A549 (cell line): ENCODE data around the gene HHLA2. TPM values are rescaled to one million over a fixed set of nuclear protein-coding genes. Genes with fewer than 3 reads are reported as not detected.
A peak's percentile ranks its signal among the peaks of the same experiment; 100 is the strongest.

Experiments used
- ATAC-seq, 2 experiments: fragments of 200-7000 bp in 1 of 2; fragments of >200 bp in 1 of 2; cut with Nextera tagmentation in 1 of 2; cut with Tn5 transposase in 1 of 2; 3 replicates each; pipeline versions ENCODE4 v1.8.0 to v1.9.1; 2018 to 2020; ENCODE audit warnings: mild to moderate bottlenecking in 1 of 2, moderate library complexity in 1 of 2
- CTCF ChIA-PET: fragments of 300-600 bp; sonication (Branson Sonifier 250); formaldehyde crosslinking; extraction: SDS; loops from one replicate; lab custom pipeline; 2021; ENCODE audit warnings: antibody characterized with exemption, inconsistent platforms; lab: Yijun Ruan, JAX
- POLR2A ChIA-PET: fragments of 350-600 bp; formaldehyde crosslinking; extraction: SDS; loops from one replicate; lab custom pipeline; 2021; ENCODE audit warnings: antibody characterized with exemption, inconsistent platforms; lab: Yijun Ruan, JAX
- DNase-seq, 2 experiments: peaks; one replicate each; pipeline versions ENCODE4 v3.0.0 to v3.0.0-alpha.2; 2011 to 2016; ENCODE audit warnings: low read depth in 1 of 2, low spot score in 1 of 2
- FAIRE-seq: peaks from 2 replicates; lab custom pipeline; 2011; peaks lifted over from hg19 to GRCh38; lab: Jason Lieb, UNC
- H3K27ac ChIP-seq, 2 experiments: fragments of >200 bp; sonication (Bioruptor Twin); formaldehyde crosslinking; 3 replicates each; pipeline ENCODE4 v1.5.1; 2016 to 2017
- H3K4me1 ChIP-seq: fragments of >200 bp; sonication (Bioruptor Twin); formaldehyde crosslinking; 3 replicates; pipeline ENCODE4 v1.6.1; 2016
- H3K4me2 ChIP-seq: fragments of >200 bp; sonication (Bioruptor Twin); formaldehyde crosslinking; 3 replicates; pipeline ENCODE4 v1.6.1; 2016
- H3K4me3 ChIP-seq: fragments of >200 bp; sonication (Bioruptor Twin); formaldehyde crosslinking; 3 replicates; pipeline ENCODE4 v1.5.1; 2016
- H3K9me3 ChIP-seq: fragments of >200 bp; sonication (Bioruptor Twin); formaldehyde crosslinking; 3 replicates; pipeline ENCODE4 v1.6.1; 2016
- CHD4 ChIP-seq: fragments of 200-600 bp; sonication (generic); IDR thresholded peaks from 2 replicates; pipeline ENCODE4 v1.6.1; 2016; ENCODE audit warnings: antibody characterized with exemption, mild to moderate bottlenecking, borderline replicate concordance
- EP300 ChIP-seq, 2 experiments: fragments of >200 bp; sonication (Bioruptor Twin); formaldehyde crosslinking; IDR thresholded peaks; 2 replicates in 1 of 2; 3 replicates in 1 of 2; pipeline ENCODE4 v1.6.1; 2016 to 2017
- FOSL2 ChIP-seq, 2 experiments: fragments of 450-650 bp in 1 of 2; fragments of >200 bp in 1 of 2; sonication (Bioruptor Twin) in 1 of 2; formaldehyde crosslinking; IDR thresholded peaks; 2 replicates each; pipeline versions ENCODE4 v1.5.0 to v1.6.1; 2016 to 2020; ENCODE audit warnings: mild to moderate bottlenecking in 1 of 2, moderate library complexity in 1 of 2
- GATA3 ChIP-seq: IDR thresholded peaks from 2 replicates; pipeline ENCODE4 v1.6.1; 2012; ENCODE audit warnings: borderline replicate concordance
- HEYL ChIP-seq: fragments of 250-450 bp; sonication (Bioruptor Pico); IDR thresholded peaks from 2 replicates; pipeline ENCODE4 v1.8.0; 2021; ENCODE audit warnings: mild to moderate bottlenecking, moderate library complexity
- HOXB5 ChIP-seq: fragments of 250-450 bp; sonication (Bioruptor Pico); IDR thresholded peaks from 2 replicates; pipeline ENCODE4 v1.5.0; 2020; ENCODE audit warnings: mild to moderate bottlenecking, moderate library complexity
- JUN ChIP-seq, 2 experiments: fragments of >200 bp; sonication (Bioruptor Twin); formaldehyde crosslinking; IDR thresholded peaks; 2 replicates in 1 of 2; 3 replicates in 1 of 2; pipeline ENCODE4 v1.6.1; 2016 to 2017
- JUNB ChIP-seq: fragments of >200 bp; sonication (Bioruptor Twin); formaldehyde crosslinking; IDR thresholded peaks from 2 replicates; pipeline ENCODE4 v1.6.1; 2016
- KDM1A ChIP-seq: fragments of 200-600 bp; sonication (generic); IDR thresholded peaks from 2 replicates; pipeline ENCODE4 v1.6.1; 2016; ENCODE audit warnings: low read depth, mild to moderate bottlenecking
- MAFK ChIP-seq: fragments of 450-650 bp; IDR thresholded peaks from 2 replicates; pipeline ENCODE4 v1.6.1; 2014; ENCODE audit not compliant: partially characterized antibody
- MYC ChIP-seq: IDR thresholded peaks from 2 replicates; pipeline ENCODE4 v1.6.1; 2012; ENCODE audit warnings: mild to moderate bottlenecking, inconsistent platforms, low read length, improper control_type of control experiment, borderline replicate concordance
- NFE2L2 ChIP-seq: fragments of 150-350 bp; conservative IDR thresholded peaks from 2 replicates; pipeline ENCODE4 v1.6.1; 2014; ENCODE audit warnings: low read length
- NR3C1 ChIP-seq: fragments of >200 bp; sonication (Bioruptor Twin); formaldehyde crosslinking; IDR thresholded peaks from 3 replicates; pipeline ENCODE4 v1.6.1; 2017
- PHF8 ChIP-seq: fragments of 200-600 bp; sonication (generic); IDR thresholded peaks from 2 replicates; pipeline ENCODE4 v1.6.1; 2016; ENCODE audit warnings: low read depth, mild to moderate bottlenecking, antibody characterized with exemption, moderate library complexity, borderline replicate concordance
- POLR2A ChIP-seq: IDR thresholded peaks from 2 replicates; pipeline ENCODE4 v1.6.1; 2012; ENCODE audit warnings: mild to moderate bottlenecking, low read length
- POLR2AphosphoS2 ChIP-seq: conservative IDR thresholded peaks from 2 replicates; pipeline ENCODE4 v1.6.1; 2012; ENCODE audit warnings: low read length, improper control_type of control experiment, inconsistent platforms
- RARB ChIP-seq: fragments of 250-450 bp; sonication (Bioruptor Pico); IDR thresholded peaks from 2 replicates; pipeline ENCODE4 v1.8.0; 2021; ENCODE audit warnings: mild to moderate bottlenecking, moderate library complexity
- RCOR1 ChIP-seq: fragments of 150-350 bp; IDR thresholded peaks from 2 replicates; pipeline ENCODE4 v1.6.1; 2014; ENCODE audit warnings: antibody characterized with exemption, low read length, low read depth
- RFX5 ChIP-seq: fragments of 450-650 bp; IDR thresholded peaks from 2 replicates; pipeline ENCODE4 v1.7.1; 2014; ENCODE audit warnings: antibody characterized with exemption, mild to moderate bottlenecking, moderate library complexity
- SREBF2 ChIP-seq: fragments of 450-650 bp; IDR thresholded peaks from 2 replicates; pipeline ENCODE4 v1.6.1; 2014; ENCODE audit warnings: mild to moderate bottlenecking, moderate library complexity
- ZC3H11A ChIP-seq: fragments of 450-650 bp; IDR thresholded peaks from 2 replicates; pipeline ENCODE4 v1.6.1; 2014; ENCODE audit warnings: antibody characterized with exemption, mild to moderate bottlenecking
- WGBS: methylation state at CpG from one replicate; pipeline ENCODE4 v1.1.6; 2017; ENCODE audit errors: missing lambda C conversion rate; 5-methylcytosine and 5-hydroxymethylcytosine counted together
- polyA plus RNA-seq, 4 experiments: library from polyadenylated mRNA; depleted of rRNA in 3 of 4; stranded (reverse); fragments of >200 nt; fragmentation: RNase III in 1 of 4; extraction: RNeasy Plus Mini Kit Qiagen cat#74134 plus additional on column Dnase treatment in 1 of 4; gene quantifications; 2 replicates in 3 of 4; 3 replicates in 1 of 4; pipeline ENCODE4 v1.2.3, GENCODE V29; 2011 to 2017
- TF ChIP-seq, protein P1 (sequence below): fragments of 250-450 bp; sonication (Bioruptor Pico); IDR thresholded peaks from 2 replicates; pipeline ENCODE4 v1.5.0; 2020; ENCODE audit warnings: low read depth, mild to moderate bottlenecking, moderate library complexity
- TF ChIP-seq, protein P2 (sequence below): fragments of 150-350 bp; IDR thresholded peaks from 2 replicates; pipeline ENCODE4 v1.6.1; 2014; ENCODE audit warnings: low read depth, mild to moderate bottlenecking, low read length
- TF ChIP-seq, protein P3 (sequence below): fragments of >200 bp; sonication (Bioruptor Twin); formaldehyde crosslinking; IDR thresholded peaks from 2 replicates; pipeline ENCODE4 v1.6.1; 2016
- TF ChIP-seq, protein P4 (sequence below): IDR thresholded peaks from 2 replicates; pipeline ENCODE4 v1.6.1; 2012; ENCODE audit warnings: low read depth, borderline replicate concordance
- TF ChIP-seq, protein P5 (sequence below): IDR thresholded peaks from 2 replicates; pipeline ENCODE4 v1.6.1; 2012

Gene HHLA2
- polyA plus RNA-seq, 2 of the 4 experiments (the other 2 are of a cell fraction): 0.08 to 0.48 TPM

DNA sequence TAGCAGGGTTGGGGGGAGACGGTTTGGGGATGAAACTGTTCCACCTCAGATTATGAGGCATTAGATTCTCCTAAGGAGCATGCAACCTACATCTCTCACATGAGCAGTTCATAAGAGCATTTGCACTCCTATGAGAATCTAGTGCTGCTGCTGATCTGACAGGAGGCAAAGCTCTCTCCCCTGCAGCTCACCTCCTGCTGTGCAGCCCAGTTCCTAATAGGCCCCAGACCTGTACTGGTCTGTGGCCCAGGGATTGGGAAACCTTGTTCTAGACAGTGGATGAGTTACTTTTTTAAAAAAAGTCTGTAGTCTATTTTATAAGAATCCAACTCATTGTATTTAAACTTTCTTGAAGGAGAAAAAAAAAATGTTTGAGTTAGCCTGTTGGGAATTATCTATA, 100.0 kb downstream of the HHLA2 start:
- Histone ChIP-seq H3K27ac (no peak overlapping the region), H3K4me1 (peaks cover 8% of the 10 kb centered on the region; the same call in 1 of the 3 replicates), H3K9me3 (no peaks in the 10 kb centered on the region), H3K4me3 (no peak overlapping the region), H3K4me2 (no peak overlapping the region)
- CTCF ChIA-PET: interaction anchor here (0.9 to 1.1 kb wide), 4 partner anchors 10 to 458 kb away, joined by 3 to 4 read pairs (median 3); no protein-coding TSS in a partner anchor
- no peak for ATAC-seq
- WGBS: 13% methylated on average over 1 of the region's 1 CpG
- DNase-seq: no peak
- no peak for FAIRE-seq
- TF ChIP-seq, protein P1, sequence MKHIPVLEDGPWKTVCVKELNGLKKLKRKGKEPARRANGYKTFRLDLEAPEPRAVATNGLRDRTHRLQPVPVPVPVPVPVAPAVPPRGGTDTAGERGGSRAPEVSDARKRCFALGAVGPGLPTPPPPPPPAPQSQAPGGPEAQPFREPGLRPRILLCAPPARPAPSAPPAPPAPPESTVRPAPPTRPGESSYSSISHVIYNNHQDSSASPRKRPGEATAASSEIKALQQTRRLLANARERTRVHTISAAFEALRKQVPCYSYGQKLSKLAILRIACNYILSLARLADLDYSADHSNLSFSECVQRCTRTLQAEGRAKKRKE (CRISPR knock-in tag): no peak
- POLR2A ChIA-PET: no interaction called here

DNA sequence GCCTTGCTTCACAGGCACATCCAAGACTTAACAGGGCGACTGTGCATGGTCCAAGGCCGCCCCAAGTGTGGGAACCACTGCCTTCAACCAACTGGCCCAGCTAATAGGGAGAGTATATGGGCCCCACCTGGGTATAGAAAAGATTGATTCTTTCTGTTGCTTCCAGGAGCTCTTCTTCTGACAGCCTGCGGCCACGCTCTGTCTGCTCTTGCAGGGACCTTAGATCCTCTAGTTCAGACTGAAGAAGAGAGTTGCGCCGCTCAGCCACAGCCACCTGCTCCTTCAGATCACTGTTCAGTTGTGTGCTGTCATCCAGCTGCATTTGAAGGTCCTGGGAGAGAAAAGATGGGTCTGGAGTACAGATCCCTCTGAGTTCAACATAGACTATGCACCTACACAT, 102.2 kb downstream of the HHLA2 start:
- no peaks in the 10 kb centered on the region for H3K9me3 ChIP-seq
- ATAC-seq (no peak), FAIRE-seq (no peak), DNase-seq (no peak)
- no peaks in the 10 kb centered on the region for H3K4me1 ChIP-seq
- H3K4me3 ChIP-seq: no peak overlapping the region
- ChIA-PET POLR2A (no interaction called here), CTCF (no interaction called here)
- no peak overlapping the region for H3K4me2 ChIP-seq
- no peak for TF ChIP-seq NFE2L2
- TF ChIP-seq, protein P2, sequence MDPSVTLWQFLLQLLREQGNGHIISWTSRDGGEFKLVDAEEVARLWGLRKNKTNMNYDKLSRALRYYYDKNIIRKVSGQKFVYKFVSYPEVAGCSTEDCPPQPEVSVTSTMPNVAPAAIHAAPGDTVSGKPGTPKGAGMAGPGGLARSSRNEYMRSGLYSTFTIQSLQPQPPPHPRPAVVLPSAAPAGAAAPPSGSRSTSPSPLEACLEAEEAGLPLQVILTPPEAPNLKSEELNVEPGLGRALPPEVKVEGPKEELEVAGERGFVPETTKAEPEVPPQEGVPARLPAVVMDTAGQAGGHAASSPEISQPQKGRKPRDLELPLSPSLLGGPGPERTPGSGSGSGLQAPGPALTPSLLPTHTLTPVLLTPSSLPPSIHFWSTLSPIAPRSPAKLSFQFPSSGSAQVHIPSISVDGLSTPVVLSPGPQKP: no peak
- no peak for TF ChIP-seq EP300 (IDR thresholded peaks at IDR 0.05)
- no peak for TF ChIP-seq SREBF2
- no peak for TF ChIP-seq HOXB5
- TF ChIP-seq, protein P3, sequence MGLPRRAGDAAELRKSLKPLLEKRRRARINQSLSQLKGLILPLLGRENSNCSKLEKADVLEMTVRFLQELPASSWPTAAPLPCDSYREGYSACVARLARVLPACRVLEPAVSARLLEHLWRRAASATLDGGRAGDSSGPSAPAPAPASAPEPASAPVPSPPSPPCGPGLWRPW: no peak
- no peak for TF ChIP-seq CHD4
- TF ChIP-seq PHF8: no peak
- TF ChIP-seq POLR2A: no peak
- TF ChIP-seq NR3C1: no peak
- no peak for TF ChIP-seq MYC
- TF ChIP-seq JUN (IDR thresholded peaks at IDR 0.05): no peak
- TF ChIP-seq ZC3H11A: no peak
- TF ChIP-seq RFX5: no peak
- no peak for TF ChIP-seq JUNB
- TF ChIP-seq FOSL2 (IDR thresholded peaks at IDR 0.05): no peak
- no peak for TF ChIP-seq FOSL2 (CRISPR knock-in tag; IDR thresholded peaks at IDR 0.05)
- no peak overlapping the region for H3K27ac ChIP-seq
- WGBS: 56% methylated on average over 4 of the region's 6 CpGs

DNA sequence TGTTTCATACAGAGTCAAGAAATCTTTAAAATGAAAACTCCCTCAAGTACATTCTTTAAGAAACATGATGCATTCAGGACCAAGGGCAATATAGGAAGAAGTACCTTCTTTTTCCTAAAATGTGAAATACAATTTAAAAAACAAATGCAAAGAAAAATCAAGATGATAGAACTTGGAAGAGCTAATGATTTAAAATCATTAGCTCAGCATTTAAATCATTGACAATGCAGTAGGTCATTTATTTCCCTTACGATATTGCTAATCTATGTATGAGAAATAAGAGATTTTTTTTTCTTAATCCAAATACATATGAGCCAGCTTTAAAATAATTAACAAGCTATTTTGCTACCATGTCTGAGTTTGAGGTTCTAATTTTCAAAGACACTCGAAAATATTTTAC, 105.5 kb downstream of the HHLA2 start:
- 48% methylated on average over 2 of the region's 2 CpGs for WGBS
- CTCF ChIA-PET: interaction anchor here (1.1 to 1.2 kb wide), 3 partner anchors 8 to 464 kb away, joined by 3 to 4 read pairs (median 3); no protein-coding TSS in a partner anchor
- DNase-seq: no peak
- POLR2A ChIA-PET: no interaction called here
- no peak overlapping the region for H3K4me3 ChIP-seq
- no peak overlapping the region for H3K4me2 ChIP-seq
- no peaks in the 10 kb centered on the region for H3K9me3 ChIP-seq
- TF ChIP-seq MAFK: peak; percentile 43
- TF ChIP-seq POLR2A: no peak
- no peak for FAIRE-seq
- H3K27ac ChIP-seq: no peak overlapping the region
- no peaks in the 10 kb centered on the region for H3K4me1 ChIP-seq
- ATAC-seq: no peak

DNA sequence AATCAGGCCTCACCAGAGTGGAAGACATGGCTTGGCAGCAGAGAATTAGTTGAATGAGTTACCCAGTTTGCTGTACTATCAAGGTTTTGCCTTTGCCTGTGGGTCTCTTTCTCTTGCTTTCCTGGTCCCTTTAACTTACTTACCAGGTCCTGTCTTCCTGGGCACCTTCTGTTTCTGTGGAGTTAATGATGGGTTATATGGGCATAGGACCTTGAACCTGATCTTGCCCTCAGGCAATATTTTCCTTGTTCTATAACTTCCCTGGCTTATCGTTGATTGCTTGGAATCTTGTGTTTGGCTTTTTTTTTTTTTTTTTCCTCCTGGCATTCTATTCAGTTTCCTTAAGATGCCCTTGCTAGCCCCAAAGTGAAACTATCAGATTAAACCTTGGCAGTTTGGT, 106.8 kb downstream of the HHLA2 start:
- POLR2A ChIA-PET: no interaction called here
- Histone ChIP-seq H3K9me3 (no peaks in the 10 kb centered on the region), H3K4me1 (no peaks in the 10 kb centered on the region), H3K4me3 (no peak overlapping the region), H3K27ac (no peak overlapping the region), H3K4me2 (no peak overlapping the region)
- 47% methylated on average over 1 of the region's 1 CpG for WGBS
- CTCF ChIA-PET: interaction anchor here (0.6 to 1.1 kb wide), 6 partner anchors 10 to 848 kb away, joined by 3 read pairs; no protein-coding TSS in a partner anchor
- ATAC-seq (no peak), DNase-seq (no peak), FAIRE-seq (no peak)
- TF ChIP-seq SREBF2: no peak
- TF ChIP-seq POLR2AphosphoS2: no peak
- TF ChIP-seq, protein P4, sequence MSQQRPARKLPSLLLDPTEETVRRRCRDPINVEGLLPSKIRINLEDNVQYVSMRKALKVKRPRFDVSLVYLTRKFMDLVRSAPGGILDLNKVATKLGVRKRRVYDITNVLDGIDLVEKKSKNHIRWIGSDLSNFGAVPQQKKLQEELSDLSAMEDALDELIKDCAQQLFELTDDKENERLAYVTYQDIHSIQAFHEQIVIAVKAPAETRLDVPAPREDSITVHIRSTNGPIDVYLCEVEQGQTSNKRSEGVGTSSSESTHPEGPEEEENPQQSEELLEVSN: no peak
- no peak for TF ChIP-seq RCOR1
- TF ChIP-seq, protein P5, sequence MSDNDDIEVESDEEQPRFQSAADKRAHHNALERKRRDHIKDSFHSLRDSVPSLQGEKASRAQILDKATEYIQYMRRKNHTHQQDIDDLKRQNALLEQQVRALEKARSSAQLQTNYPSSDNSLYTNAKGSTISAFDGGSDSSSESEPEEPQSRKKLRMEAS: no peak
- TF ChIP-seq RARB (CRISPR knock-in tag): no peak
- no peak for TF ChIP-seq HEYL (CRISPR knock-in tag)
- TF ChIP-seq KDM1A: no peak
- TF ChIP-seq ZC3H11A: no peak
- TF ChIP-seq EP300 (IDR thresholded peaks at IDR 0.05): no peak
- TF ChIP-seq CHD4: no peak
- no peak for TF ChIP-seq GATA3
